GM12875 (cell line): ENCODE results near the gene TMF1.
A peak's percentile ranks its signal among the peaks of the same experiment; 100 is the strongest.

Experiments
- H3K4me3 ChIP-seq: one replicate; pipeline ENCODE4 v1.5.1; 2011; ENCODE audit warnings: low read depth, low read length, control low read depth
- TF ChIP-seq, protein P1 (sequence below): IDR thresholded peaks from 2 replicates; pipeline ENCODE4 v1.5.1; 2011; ENCODE audit warnings: low read depth, mild to moderate bottlenecking, control low read depth, inconsistent platforms, low read length, moderate library complexity, borderline replicate concordance; ENCODE audit not compliant: insufficient read depth

TMF1 gene

DNA sequence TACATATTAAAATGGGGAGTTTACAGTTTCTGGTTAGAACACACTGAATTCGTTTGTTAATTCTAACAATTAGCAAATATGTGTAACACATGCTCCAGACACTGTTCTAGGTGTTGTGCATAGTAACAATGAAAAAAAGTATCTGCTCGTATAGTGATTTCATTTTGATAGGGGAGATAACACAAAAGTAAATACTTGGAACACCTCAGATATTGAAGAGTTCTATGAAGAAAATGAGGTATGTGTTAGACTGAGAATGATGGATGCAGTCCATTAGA, 6.8 kb upstream of the TMF1 start:
- no peak overlapping the region for H3K4me3 ChIP-seq
- TF ChIP-seq, protein P1, sequence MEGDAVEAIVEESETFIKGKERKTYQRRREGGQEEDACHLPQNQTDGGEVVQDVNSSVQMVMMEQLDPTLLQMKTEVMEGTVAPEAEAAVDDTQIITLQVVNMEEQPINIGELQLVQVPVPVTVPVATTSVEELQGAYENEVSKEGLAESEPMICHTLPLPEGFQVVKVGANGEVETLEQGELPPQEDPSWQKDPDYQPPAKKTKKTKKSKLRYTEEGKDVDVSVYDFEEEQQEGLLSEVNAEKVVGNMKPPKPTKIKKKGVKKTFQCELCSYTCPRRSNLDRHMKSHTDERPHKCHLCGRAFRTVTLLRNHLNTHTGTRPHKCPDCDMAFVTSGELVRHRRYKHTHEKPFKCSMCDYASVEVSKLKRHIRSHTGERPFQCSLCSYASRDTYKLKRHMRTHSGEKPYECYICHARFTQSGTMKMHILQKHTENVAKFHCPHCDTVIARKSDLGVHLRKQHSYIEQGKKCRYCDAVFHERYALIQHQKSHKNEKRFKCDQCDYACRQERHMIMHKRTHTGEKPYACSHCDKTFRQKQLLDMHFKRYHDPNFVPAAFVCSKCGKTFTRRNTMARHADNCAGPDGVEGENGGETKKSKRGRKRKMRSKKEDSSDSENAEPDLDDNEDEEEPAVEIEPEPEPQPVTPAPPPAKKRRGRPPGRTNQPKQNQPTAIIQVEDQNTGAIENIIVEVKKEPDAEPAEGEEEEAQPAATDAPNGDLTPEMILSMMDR = no peak

DNA sequence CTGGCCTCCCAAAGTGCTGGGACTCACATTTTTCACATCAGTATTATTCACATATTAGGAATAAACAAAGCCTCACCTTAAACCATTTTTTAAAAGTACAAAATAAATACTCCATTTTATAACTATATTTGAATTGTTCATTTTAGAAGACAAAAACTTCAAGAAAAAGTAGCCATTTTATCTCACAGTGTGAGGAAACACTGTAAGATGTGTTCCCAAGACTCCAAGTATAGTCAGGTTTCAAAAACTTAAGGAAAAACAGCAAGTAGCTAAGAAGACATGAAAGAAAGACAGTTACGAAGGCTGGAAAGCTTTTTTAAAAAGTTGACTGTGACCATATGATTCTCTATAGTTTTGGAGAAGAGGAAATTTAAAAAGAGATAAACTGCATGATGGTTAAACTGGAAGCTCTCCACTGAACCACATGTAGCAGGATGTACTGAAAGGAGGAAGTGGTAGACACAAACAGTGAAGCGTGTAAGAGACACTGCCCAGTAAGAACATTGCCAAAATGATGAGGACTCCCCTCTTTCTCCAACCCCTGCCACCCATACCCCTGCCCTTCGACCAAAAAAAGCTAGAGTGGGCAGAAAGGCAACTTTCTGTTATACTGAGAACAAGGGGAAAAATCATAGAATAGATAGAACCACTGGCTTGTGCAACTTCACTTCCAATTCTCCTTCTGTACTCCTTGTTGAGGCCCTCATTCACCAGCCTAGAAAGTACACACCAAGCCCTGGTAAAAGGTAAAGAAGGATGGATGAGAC, 6.2 kb upstream of the TMF1 start:
- H3K4me3 ChIP-seq = no peak overlapping the region
- TF ChIP-seq, protein P1 = no peak

DNA sequence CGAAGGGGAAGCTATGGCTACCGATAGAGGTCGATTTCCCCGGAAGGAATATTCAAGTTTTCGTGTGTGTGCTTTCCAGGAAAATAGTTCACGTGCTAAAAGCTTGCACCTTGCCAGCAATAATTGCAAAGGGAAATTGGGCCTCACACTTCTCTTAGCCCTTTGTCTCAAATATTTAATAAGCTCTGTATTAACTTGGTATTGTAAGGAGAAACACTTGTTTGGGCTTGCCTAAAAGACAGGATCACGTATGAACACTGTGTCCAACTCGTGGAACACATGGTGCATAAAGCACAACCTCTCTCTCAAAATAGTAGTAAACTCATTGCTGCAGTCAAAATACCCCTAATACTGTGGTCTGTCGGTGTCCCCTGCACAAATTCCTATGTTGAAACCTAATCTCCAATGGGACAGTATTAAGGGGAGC, 352 bp upstream of the TMF1 start:
- TF ChIP-seq, protein P1 = no peak
- H3K4me3 ChIP-seq = peak overlapping the region; percentile 91

DNA sequence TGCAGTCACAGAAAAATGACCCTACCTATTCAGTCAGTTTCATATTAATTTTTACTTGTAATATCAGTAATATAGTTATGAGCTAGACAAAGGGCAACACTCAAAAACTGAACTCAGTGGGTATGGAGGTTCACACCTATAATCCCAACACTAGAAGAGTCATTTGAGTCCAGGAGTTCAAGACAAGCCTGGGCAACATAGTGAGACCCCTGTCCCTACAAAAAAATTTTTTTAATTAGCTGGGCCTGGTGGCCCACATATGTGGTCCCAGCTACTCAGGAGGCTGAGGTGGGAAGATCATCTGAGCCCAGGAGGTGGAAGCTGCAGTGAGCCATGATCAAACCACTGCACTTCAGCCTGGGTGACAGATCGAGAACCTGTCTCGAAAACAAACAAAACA, 3.1 kb downstream of the TMF1 start:
- H3K4me3 ChIP-seq = no peak overlapping the region
- TF ChIP-seq, protein P1 = no peak

DNA sequence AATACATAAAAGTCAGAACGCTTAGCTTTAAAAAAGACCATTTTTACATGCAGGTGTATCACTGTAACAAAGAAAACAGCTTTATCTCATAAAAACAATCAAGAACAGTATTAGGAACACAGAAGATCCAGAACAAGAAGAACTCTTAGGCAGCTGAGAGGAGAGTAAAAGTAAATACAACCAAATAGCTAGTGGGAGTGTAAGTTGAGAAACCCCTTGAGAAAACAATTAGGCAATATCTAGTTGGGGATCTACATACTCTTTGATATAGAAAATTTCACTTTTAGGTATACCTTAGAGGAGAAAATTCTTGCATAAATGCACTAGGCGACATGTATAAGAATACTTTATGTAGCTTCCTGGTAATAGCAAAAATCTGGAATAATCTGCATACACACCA, 7.5 kb downstream of the TMF1 start:
- TF ChIP-seq, protein P1 = no peak
- no peak overlapping the region for H3K4me3 ChIP-seq

DNA sequence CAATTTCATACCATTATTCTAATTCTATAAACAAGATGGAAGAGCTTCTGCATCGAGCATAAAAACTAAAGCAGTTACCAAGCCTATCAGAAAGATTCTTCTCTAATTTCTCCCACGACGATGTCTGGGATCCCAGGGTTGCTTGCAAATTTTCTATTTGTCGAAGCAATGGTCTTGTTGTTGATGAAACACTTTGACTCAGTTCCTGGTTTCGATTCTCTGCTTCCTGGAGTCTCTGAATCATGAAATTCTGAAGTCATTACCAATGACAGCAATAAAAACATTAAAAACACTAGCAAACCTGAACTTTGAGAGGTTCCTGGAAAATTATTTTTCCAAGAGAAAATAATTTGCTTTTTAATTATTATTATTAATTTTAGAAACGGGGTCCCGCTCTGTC, 18.7 kb downstream of the TMF1 start:
- no peak overlapping the region for H3K4me3 ChIP-seq
- TF ChIP-seq, protein P1 = no peak

DNA sequence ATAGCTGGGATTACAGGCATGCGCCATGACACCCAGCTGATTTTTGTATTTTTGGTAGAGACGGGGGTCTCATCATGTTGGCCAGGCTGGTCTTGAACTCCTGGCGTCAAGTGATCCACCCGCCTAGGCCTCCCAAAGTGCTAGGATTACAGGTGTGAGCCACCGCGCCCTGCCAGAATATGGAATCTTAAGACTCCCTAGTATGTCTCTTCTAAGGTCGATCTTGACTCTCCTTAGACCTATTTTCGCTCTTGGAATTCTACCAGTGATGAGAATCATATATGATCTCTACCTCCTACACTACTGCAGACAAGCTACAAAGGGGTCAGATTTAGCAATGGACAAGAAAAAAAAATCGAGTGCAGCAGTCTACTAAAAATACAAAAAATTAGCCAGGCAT, 19.4 kb downstream of the TMF1 start:
- TF ChIP-seq, protein P1 = no peak
- no peak overlapping the region for H3K4me3 ChIP-seq
